ENCODE data around the gene TMEM132E.

The TMEM132E gene

DNA sequence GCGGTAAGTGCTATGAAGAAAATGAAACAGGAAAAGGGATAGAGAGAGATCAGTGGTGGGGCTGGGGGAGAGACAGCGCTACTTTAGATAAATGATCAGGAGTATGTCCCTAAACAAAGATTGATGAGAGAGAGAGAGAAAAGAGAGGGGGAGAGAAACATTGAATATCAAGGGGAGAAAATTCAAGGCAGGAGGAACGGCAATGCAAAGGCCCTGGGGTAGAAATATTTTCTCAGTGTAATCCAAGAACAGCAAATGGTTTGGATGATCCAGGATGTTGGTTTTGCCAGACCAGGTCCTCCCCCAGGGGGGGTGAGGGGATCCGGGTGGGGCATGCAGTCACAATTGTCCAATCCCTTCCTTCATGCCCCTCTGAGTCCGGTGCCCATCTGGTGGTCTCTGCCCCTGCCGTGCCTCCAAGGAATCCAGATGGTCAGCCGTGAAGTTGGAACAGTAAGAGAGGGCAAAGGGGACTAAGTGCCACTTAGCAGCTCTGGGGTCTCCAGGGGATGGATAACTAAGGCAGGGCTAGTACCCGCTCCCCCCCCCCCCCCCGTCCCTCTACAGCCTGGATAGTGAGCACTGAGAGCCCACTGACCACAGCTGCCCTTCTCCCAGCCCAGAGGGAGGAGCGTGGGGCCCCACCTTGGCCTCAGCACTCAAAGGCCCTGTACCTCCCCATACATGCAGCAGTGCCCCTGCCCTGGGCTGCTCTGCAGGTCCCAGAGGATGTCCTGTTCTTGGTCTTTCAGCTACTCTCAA is 43.7 kb downstream of the TMEM132E start:
- Histone ChIP-seq H3K9me2 (ENCODE audit: low read depth, low read length) (no peaks in the 10 kb centered on the region), H3K79me2 (ENCODE audit: insufficient read depth, low read length) (no peaks in the 10 kb centered on the region), H3K4me1 (ENCODE audit: insufficient read depth, low read length, severe bottlenecking) (no peaks in the 10 kb centered on the region), H3F3A (ENCODE audit: insufficient read depth, low read length) (no peaks in the 10 kb centered on the region), H2AFZ (ENCODE audit: low read length) (no peak overlapping the region), H3K9me3 (ENCODE audit: low read length) (no peaks in the 10 kb centered on the region), H3K9ac (ENCODE audit: low read length) (no peak overlapping the region), H3K4me3 (ENCODE audit: low read depth, low read length, poor library complexity, severe bottlenecking) (no peak overlapping the region), H3K4me2 (ENCODE audit: low read length) (no peak overlapping the region), H3K27me3 (ENCODE audit: insufficient read depth, low read length) (no peaks in the 10 kb centered on the region), H4K20me1 (ENCODE audit: insufficient read depth, low read length) (no peaks in the 10 kb centered on the region), H3K36me3 (ENCODE audit: insufficient read depth, low read length) (no peaks in the 10 kb centered on the region), H3K27ac (ENCODE audit: low read depth, low read length, poor library complexity, severe bottlenecking) (no peak overlapping the region)
- TF ChIP-seq EZH2 (IDR thresholded peaks at IDR 0.05; ENCODE audit: borderline replicate concordance, low read length), result no peak
- TF ChIP-seq, protein P1, sequence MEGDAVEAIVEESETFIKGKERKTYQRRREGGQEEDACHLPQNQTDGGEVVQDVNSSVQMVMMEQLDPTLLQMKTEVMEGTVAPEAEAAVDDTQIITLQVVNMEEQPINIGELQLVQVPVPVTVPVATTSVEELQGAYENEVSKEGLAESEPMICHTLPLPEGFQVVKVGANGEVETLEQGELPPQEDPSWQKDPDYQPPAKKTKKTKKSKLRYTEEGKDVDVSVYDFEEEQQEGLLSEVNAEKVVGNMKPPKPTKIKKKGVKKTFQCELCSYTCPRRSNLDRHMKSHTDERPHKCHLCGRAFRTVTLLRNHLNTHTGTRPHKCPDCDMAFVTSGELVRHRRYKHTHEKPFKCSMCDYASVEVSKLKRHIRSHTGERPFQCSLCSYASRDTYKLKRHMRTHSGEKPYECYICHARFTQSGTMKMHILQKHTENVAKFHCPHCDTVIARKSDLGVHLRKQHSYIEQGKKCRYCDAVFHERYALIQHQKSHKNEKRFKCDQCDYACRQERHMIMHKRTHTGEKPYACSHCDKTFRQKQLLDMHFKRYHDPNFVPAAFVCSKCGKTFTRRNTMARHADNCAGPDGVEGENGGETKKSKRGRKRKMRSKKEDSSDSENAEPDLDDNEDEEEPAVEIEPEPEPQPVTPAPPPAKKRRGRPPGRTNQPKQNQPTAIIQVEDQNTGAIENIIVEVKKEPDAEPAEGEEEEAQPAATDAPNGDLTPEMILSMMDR (IDR thresholded peaks at IDR 0.05; ENCODE audit: low read length), result no peak

DNA sequence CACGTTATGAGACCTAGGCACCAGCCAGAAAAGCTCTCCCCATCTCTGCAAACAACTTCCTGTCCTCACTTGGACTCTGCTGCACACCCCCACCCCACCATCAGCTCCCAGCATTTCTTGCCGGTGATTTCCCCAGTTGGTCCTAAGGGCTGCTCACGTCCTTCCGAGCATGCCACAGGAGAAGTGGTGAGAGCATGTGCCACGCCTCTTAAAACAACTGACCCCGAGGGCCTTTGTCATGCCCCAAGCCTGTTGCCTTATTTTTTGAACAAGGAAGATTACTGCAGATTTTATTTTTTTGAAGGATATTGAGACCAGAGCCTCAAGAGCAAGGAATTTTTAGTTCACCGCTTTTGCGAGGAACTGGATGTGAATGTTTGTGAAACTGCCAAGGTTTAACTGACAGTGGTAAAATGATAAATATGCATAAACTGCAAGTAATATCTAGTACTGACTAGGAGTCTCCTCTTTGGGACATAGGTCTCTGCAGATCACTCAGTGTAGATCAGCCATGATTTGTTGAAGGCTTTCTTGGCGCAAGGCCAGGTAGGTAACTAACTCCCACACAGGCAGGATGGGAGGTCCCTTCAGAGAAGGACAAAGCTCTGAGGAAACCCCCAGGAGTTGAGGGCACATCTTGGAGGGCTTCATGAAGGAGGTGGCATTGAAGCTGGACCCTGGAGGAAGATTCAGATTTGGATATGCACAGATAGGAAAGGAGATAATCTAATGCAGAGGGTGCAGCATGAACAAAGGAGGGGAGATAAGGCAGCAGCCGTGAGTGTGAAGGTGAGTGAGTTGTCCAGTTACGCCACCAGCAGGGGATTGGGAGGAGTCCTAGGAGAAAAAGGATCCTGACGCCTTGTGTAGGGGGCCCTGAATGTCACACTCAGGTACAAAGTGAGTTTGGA is 44.7 kb downstream of the TMEM132E start:
- no peaks in the 10 kb centered on the region for H3F3A ChIP-seq (ENCODE audit: insufficient read depth, low read length)
- no peak overlapping the region for H3K4me2 ChIP-seq (ENCODE audit: low read length)
- no peak overlapping the region for H2AFZ ChIP-seq (ENCODE audit: low read length)
- no peaks in the 10 kb centered on the region for H3K36me3 ChIP-seq (ENCODE audit: insufficient read depth, low read length)
- H3K27me3 ChIP-seq (ENCODE audit: insufficient read depth, low read length), result no peaks in the 10 kb centered on the region
- H4K20me1 ChIP-seq (ENCODE audit: insufficient read depth, low read length), result no peaks in the 10 kb centered on the region
- H3K9me2 ChIP-seq (ENCODE audit: low read depth, low read length), result no peaks in the 10 kb centered on the region
- no peak overlapping the region for H3K4me3 ChIP-seq (ENCODE audit: low read depth, low read length, poor library complexity, severe bottlenecking)
- H3K4me1 ChIP-seq (ENCODE audit: insufficient read depth, low read length, severe bottlenecking), result no peaks in the 10 kb centered on the region
- no peaks in the 10 kb centered on the region for H3K79me2 ChIP-seq (ENCODE audit: insufficient read depth, low read length)
- H3K9me3 ChIP-seq (ENCODE audit: low read length), result no peaks in the 10 kb centered on the region
- no peak overlapping the region for H3K9ac ChIP-seq (ENCODE audit: low read length)
- H3K27ac ChIP-seq (ENCODE audit: low read depth, low read length, poor library complexity, severe bottlenecking), result no peak overlapping the region
- TF ChIP-seq EZH2 (IDR thresholded peaks at IDR 0.05; ENCODE audit: borderline replicate concordance, low read length), result no peak
- TF ChIP-seq, protein P1 (IDR thresholded peaks at IDR 0.05; ENCODE audit: low read length), result no peak

DNA sequence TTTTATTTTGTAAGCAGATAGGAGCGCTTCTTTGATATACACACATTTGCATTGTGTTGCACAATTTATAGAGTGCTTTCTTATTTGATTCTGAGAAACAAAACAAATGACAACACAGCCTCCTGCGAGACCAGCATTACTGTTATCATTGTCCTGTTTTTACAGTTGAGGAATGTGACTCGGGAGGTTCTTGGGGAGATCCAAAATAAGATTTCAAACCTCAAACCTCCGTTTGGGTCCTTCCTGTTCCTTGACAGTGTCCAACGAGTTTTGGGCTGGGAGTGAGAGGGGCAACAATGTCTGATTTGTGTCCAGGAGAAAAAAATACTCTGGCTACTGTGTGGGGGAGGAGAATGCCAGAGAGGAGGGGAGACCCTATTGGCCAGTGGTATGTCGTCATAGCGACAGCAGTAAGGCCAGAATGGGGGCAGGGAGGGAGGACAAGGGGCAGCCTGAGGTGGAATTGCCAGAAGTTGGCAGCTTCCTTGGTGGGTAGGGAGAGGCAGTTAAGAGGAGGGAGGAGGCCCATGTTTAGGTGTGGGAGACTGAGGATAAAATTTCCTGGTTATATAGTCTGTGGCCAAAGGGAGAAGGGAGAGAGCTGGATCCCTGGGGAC is 45.5 kb downstream of the TMEM132E start:
- no peak overlapping the region for H2AFZ ChIP-seq (ENCODE audit: low read length)
- H3K4me2 ChIP-seq (ENCODE audit: low read length), result no peak overlapping the region
- no peaks in the 10 kb centered on the region for H3K9me3 ChIP-seq (ENCODE audit: low read length)
- no peak overlapping the region for H3K9ac ChIP-seq (ENCODE audit: low read length)
- no peaks in the 10 kb centered on the region for H3K27me3 ChIP-seq (ENCODE audit: insufficient read depth, low read length)
- H3K9me2 ChIP-seq (ENCODE audit: low read depth, low read length), result no peaks in the 10 kb centered on the region
- H4K20me1 ChIP-seq (ENCODE audit: insufficient read depth, low read length), result no peaks in the 10 kb centered on the region
- no peaks in the 10 kb centered on the region for H3K36me3 ChIP-seq (ENCODE audit: insufficient read depth, low read length)
- H3K79me2 ChIP-seq (ENCODE audit: insufficient read depth, low read length), result no peaks in the 10 kb centered on the region
- H3F3A ChIP-seq (ENCODE audit: insufficient read depth, low read length), result no peaks in the 10 kb centered on the region
- no peak overlapping the region for H3K4me3 ChIP-seq (ENCODE audit: low read depth, low read length, poor library complexity, severe bottlenecking)
- no peak overlapping the region for H3K27ac ChIP-seq (ENCODE audit: low read depth, low read length, poor library complexity, severe bottlenecking)
- TF ChIP-seq, protein P1 (IDR thresholded peaks at IDR 0.05; ENCODE audit: low read length), result no peak
- no peak for TF ChIP-seq EZH2 (IDR thresholded peaks at IDR 0.05; ENCODE audit: borderline replicate concordance, low read length)
- H3K4me1 ChIP-seq (ENCODE audit: insufficient read depth, low read length, severe bottlenecking), result no peaks in the 10 kb centered on the region
